ENCODE measurements around the gene PSMC3IP.
"Not testable (repeated sequence)": the region's sequence is repeated elsewhere in the genome, so short reads cannot be mapped to it uniquely, and the experiment has no call there.

PSMC3IP gene

DNA sequence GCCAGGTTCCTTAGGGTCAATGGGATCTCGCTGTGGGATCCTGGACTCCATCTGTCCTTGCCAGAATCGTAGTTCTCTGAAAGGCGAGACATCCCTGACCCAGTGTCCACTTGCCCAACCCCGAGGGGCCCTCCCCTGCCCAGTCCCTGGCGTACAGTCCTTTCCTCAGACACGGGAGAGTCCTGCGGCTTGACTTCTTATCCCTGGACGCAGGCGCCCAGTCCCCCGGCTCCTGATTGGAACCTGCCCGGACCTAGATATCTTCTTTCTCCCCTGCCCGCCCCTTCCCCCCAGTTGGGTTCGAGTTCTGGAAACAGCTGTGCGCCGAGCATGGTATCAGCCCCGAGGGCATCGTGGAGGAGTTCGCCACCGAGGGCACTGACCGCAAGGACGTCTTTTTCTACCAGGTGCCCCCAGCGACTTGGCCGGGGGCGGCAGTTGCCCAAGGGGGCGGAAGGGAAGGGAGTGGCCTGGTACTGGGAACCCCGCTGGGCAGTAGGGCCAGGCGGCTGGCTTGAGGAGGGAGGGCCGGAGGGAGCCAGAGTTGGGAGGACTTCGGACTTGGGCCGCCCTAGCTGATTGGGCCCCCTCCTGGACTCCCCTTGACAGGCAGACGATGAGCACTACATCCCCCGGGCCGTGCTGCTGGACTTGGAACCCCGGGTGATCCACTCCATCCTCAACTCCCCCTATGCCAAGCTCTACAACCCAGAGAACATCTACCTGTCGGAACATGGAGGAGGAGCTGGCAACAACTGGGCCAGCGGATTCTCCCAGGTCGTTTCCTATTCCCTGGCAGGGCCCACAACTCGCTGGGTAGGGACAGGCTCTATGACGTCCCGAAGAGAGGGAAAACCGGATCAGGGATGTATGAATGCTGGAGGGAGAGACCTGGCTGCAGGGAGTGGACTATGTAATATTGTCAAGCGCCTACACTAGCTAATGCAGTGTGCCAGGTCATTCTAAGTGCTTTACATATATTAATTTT lies 32.6 kb upstream of the PSMC3IP start:
- H2AK5ac ChIP-seq (ENCODE audit: low read length, severe bottlenecking); H3K9me3 ChIP-seq (ENCODE audit: control insufficient read depth, low read length); H3K27me3 ChIP-seq (ENCODE audit: control insufficient read depth in 1 of 2, insufficient read depth in 1 of 2, low read length in 2 of 2); H2BK120ac ChIP-seq (ENCODE audit: low read depth, low read length); DNase-seq; H4K91ac ChIP-seq (ENCODE audit: low read length): not testable (repeated sequence)
- Histone ChIP-seq H3K4me2 (ENCODE audit: low read length, poor library complexity, severe bottlenecking) (peak overlapping the region; percentile 92), H3K14ac (ENCODE audit: low read length in 2 of 2) (peak overlapping the region in 1 of 2 experiments; percentile 89), H3K79me1 (replicated peaks; ENCODE audit: low read length, poor library complexity, severe bottlenecking) (peaks cover 19% of the 10 kb centered on the region), H2AFZ (ENCODE audit: low read depth, low read length) (peak overlapping the region; percentile 47), H2BK15ac (ENCODE audit: low read depth, poor library complexity, severe bottlenecking) (peak overlapping the region; percentile 92), H3K18ac (ENCODE audit: low read depth in 1 of 2, low read length in 2 of 2) (peak overlapping the region; percentile 64 to 87), H2BK12ac (ENCODE audit: low read length in 2 of 2) (peak overlapping the region in 1 of 2 experiments; percentile 56), H3K4ac (ENCODE audit: low read depth in 1 of 2, low read length in 2 of 2) (peak overlapping the region in 1 of 2 experiments; percentile 84), H3K9ac (ENCODE audit: low read length) (peak overlapping the region; percentile 88), H4K8ac (ENCODE audit: low read length) (peak overlapping the region; percentile 71), H2BK5ac (ENCODE audit: low read depth, low read length, poor library complexity, severe bottlenecking) (peak overlapping the region; percentile 3), H3K4me3 (ENCODE audit: insufficient read depth in 1 of 2, low read depth in 1 of 2, low read length in 2 of 2) (peak overlapping the region; percentile 65 to 93), H3K36me3 (ENCODE audit: control insufficient read depth in 1 of 2, insufficient read depth in 2 of 2, low read depth in 1 of 2, low read length in 2 of 2) (peaks cover 32 to 34% of the 10 kb centered on the region in 2 experiments), H3K27ac (ENCODE audit: low read length, poor library complexity, severe bottlenecking) (peak overlapping the region; percentile 92), H3K4me1 (ENCODE audit: control insufficient read depth, insufficient read depth, low read depth, low read length) (peaks cover 12% of the 10 kb centered on the region), H3K23ac (ENCODE audit: low read length in 2 of 2) (peak overlapping the region in 1 of 2 experiments; percentile 47)
- WGBS = 23% methylated on average over 20 of the region's 42 CpGs

DNA sequence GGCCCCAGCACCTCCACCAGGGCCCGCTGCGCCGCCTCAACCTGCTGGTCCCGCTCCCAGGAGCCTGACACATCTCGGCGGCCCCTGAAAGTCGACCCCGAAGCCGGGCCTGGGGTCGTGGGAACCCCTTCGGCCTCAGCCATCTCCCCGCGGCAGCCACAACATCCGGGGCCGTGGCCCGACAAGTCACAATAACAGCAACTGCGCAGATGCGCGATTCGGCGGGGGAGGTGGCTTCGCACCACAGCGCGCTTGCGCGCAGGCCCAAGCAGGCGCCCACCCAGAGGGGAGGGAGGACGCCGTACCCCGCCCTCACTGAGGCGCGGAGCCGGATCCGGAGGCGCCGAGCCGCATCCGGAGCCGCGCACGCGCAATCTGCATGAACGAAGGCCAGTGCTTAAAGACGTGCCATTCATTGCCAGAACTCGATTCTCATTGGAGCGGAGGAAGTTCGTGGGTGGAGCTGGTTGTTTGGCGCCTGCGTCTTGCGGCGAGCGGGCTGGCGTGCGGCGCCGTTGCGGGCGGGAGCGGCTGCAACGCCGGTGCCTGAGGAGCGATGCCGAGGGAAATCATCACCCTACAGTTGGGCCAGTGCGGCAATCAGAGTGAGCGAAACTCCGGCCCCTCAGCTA lies 31.8 kb upstream of the PSMC3IP start, which contains the start of the genes RETREG3 and TUBG1:
Gene RETREG3, minus strand, starts transcription at position 193 of the 632 bp plus-strand sequence. Its CDS starts 50 bp downstream, at position 143.
Gene TUBG1, plus strand, starts transcription at position 502 of the 632 bp plus-strand sequence. Its CDS starts 55 bp downstream, at position 557.
- DNase-seq = peak; percentile 99
- Histone ChIP-seq H2AK5ac (ENCODE audit: low read length, severe bottlenecking) (no peak within 1 kb of the TSS), H3K4me2 (ENCODE audit: low read length, poor library complexity, severe bottlenecking) (peak within 1 kb of the TSS; percentile 92), H2BK5ac (ENCODE audit: low read depth, low read length, poor library complexity, severe bottlenecking) (peak within 1 kb of the TSS; percentile 69), H2BK120ac (ENCODE audit: low read depth, low read length) (peak within 1 kb of the TSS; percentile 96), H3K36me3 (ENCODE audit: control insufficient read depth in 1 of 2, insufficient read depth in 2 of 2, low read depth in 1 of 2, low read length in 2 of 2) (peaks cover 24 to 26% of the 10 kb centered on the region in 2 experiments), H3K14ac (ENCODE audit: low read length in 2 of 2) (peak within 1 kb of the TSS in 1 of 2 experiments; percentile 95), H3K23ac (ENCODE audit: low read length in 2 of 2) (peak within 1 kb of the TSS in 1 of 2 experiments; percentile 87), H3K27me3 (ENCODE audit: control insufficient read depth in 1 of 2, insufficient read depth in 1 of 2, low read length in 2 of 2) (no peaks in the 10 kb centered on the region), H3K9ac (ENCODE audit: low read length) (peak within 1 kb of the TSS; percentile 94), H2AFZ (ENCODE audit: low read depth, low read length) (peak within 1 kb of the TSS; percentile 81), H4K91ac (ENCODE audit: low read length) (peak within 1 kb of the TSS; percentile 52), H3K4me1 (ENCODE audit: control insufficient read depth, insufficient read depth, low read depth, low read length) (peaks cover 13% of the 10 kb centered on the region), H2BK15ac (ENCODE audit: low read depth, poor library complexity, severe bottlenecking) (peak within 1 kb of the TSS; percentile 95), H4K8ac (ENCODE audit: low read length) (peak within 1 kb of the TSS; percentile 71), H3K9me3 (ENCODE audit: control insufficient read depth, low read length) (no peaks in the 10 kb centered on the region), H3K79me1 (replicated peaks; ENCODE audit: low read length, poor library complexity, severe bottlenecking) (peaks cover 19% of the 10 kb centered on the region), H3K4ac (ENCODE audit: low read depth in 1 of 2, low read length in 2 of 2) (peak within 1 kb of the TSS in 1 of 2 experiments; percentile 86), H3K18ac (ENCODE audit: low read depth in 1 of 2, low read length in 2 of 2) (peak within 1 kb of the TSS; percentile 68 to 87), H2BK12ac (ENCODE audit: low read length in 2 of 2) (peak within 1 kb of the TSS in 1 of 2 experiments; percentile 66), H3K27ac (ENCODE audit: low read length, poor library complexity, severe bottlenecking) (peak within 1 kb of the TSS; percentile 92), H3K4me3 (ENCODE audit: insufficient read depth in 1 of 2, low read depth in 1 of 2, low read length in 2 of 2) (peak within 1 kb of the TSS; percentile 73 to 96)
- WGBS = under 1% methylated on average over 64 of the region's 66 CpGs

- Histone ChIP-seq H3K4ac (ENCODE audit: low read depth in 1 of 2, low read length in 2 of 2) (peak overlapping the region in 1 of 2 experiments; percentile 86), H3K27ac (ENCODE audit: low read length, poor library complexity, severe bottlenecking) (peak overlapping the region; percentile 58), H2AK5ac (ENCODE audit: low read length, severe bottlenecking) (no peak overlapping the region), H2BK15ac (ENCODE audit: low read depth, poor library complexity, severe bottlenecking) (peak overlapping the region; percentile 95), H3K27me3 (ENCODE audit: control insufficient read depth in 1 of 2, insufficient read depth in 1 of 2, low read length in 2 of 2) (no peaks in the 10 kb centered on the region), H3K4me1 (ENCODE audit: control insufficient read depth, insufficient read depth, low read depth, low read length) (peaks cover 14% of the 10 kb centered on the region), H3K14ac (ENCODE audit: low read length in 2 of 2) (peak overlapping the region in 1 of 2 experiments; percentile 95), H2AFZ (ENCODE audit: low read depth, low read length) (peak overlapping the region; percentile 81), H3K18ac (ENCODE audit: low read depth in 1 of 2, low read length in 2 of 2) (peak overlapping the region; percentile 68 to 85), H3K9ac (ENCODE audit: low read length) (peak overlapping the region; percentile 94), H2BK120ac (ENCODE audit: low read depth, low read length) (peak overlapping the region; percentile 96), H4K8ac (ENCODE audit: low read length) (peak overlapping the region; percentile 16), H2BK12ac (ENCODE audit: low read length in 2 of 2) (peak overlapping the region in 1 of 2 experiments; percentile 66), H3K4me3 (ENCODE audit: insufficient read depth in 1 of 2, low read depth in 1 of 2, low read length in 2 of 2) (peak overlapping the region; percentile 73 to 96), H3K23ac (ENCODE audit: low read length in 2 of 2) (peak overlapping the region in 1 of 2 experiments; percentile 87), H2BK5ac (ENCODE audit: low read depth, low read length, poor library complexity, severe bottlenecking) (peak overlapping the region; percentile 69), H3K79me1 (replicated peaks; ENCODE audit: low read length, poor library complexity, severe bottlenecking) (peaks cover 15% of the 10 kb centered on the region), H3K4me2 (ENCODE audit: low read length, poor library complexity, severe bottlenecking) (peak overlapping the region; percentile 56), H4K91ac (ENCODE audit: low read length) (peak overlapping the region; percentile 52), H3K9me3 (ENCODE audit: control insufficient read depth, low read length) (no peaks in the 10 kb centered on the region), H3K36me3 (ENCODE audit: control insufficient read depth in 1 of 2, insufficient read depth in 2 of 2, low read depth in 1 of 2, low read length in 2 of 2) (peaks cover 16 to 19% of the 10 kb centered on the region in 2 experiments)
- peak; percentile 31 for DNase-seq
- 2% methylated on average over 30 of the region's 30 CpGs for WGBS
Measured at GRCh38 chr17:42608305-42609181, 31.0 kb upstream of the PSMC3IP start.
